ENCODE measurements around the gene HAUS7. TPM values are rescaled to one million over a fixed set of nuclear protein-coding genes. Genes with fewer than 3 reads are reported as not detected.

HAUS7 gene
- total RNA-seq, 1 donor from 2014 or later = 15.8 TPM

- DNase-seq (ENCODE audit: low read depth) = no peak
These were observed 7.5 kb upstream of the HAUS7 start for GRCh38 chrX:153477901-153478300.

DNA sequence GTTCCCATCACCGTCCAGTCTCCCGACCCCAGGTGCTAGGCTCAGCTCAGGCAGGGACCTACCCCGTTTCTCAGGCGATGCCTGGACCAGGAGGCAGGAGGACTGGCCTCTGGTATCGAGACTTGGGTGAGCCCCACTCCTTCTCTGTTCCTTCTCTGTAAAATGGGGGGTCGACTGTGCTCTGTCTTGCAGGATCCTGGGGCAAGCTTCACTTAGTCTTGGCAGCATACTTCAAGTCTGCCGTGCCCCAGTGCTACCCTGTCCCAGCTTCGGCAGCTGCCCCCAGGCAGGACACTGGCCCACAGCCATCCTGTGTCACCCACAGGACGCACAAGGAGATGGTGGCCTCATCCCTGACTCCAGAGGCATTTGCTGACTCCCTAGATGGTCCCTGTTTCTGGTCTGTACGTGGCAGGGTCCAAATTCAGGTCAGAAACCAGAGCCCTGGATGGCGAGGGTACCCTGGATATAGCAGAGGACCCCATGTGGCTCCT is 7.0 kb upstream of the HAUS7 start:
- DNase-seq (ENCODE audit: low read depth) = no peak

DNA sequence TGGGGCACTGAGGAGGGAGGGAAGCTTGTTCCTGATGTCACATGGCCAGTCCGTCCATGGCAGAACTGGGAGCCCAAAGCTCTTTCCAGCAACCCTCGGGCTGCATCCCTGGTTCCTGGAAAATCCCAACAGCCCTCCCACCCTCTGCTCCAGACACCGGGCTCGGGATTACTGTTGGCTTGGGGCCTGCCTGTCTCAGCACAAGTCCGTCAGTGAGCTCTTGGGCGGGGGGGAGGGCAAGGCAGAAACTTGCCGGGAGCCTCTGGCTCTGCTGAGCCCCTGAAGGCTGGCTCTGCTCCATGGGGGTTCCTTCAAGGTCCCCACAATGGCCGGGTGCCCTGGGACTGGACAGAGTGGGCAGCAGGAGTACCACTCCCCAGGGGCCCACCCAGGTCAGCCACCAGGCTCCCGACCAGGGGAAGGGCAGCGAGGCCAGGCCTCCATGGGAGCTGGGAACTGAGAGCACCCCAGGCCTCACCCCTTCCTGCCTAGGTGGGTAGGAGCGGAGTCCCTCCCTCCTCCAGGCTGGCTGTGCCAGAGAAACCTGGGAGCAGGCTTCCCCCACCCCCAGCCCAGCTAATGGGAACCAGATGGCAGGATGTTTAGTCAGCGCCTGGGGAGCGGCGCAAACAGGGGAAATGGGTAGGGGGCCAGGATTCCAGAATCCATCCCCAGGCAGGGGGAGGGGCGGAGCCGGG is 6.4 kb upstream of the HAUS7 start:
- DNase-seq (ENCODE audit: low read depth) = no peak

- DNase-seq (ENCODE audit: low read depth) = no peak
These were observed 5.4 kb upstream of the HAUS7 start for GRCh38 chrX:153475751-153476281.

DNA sequence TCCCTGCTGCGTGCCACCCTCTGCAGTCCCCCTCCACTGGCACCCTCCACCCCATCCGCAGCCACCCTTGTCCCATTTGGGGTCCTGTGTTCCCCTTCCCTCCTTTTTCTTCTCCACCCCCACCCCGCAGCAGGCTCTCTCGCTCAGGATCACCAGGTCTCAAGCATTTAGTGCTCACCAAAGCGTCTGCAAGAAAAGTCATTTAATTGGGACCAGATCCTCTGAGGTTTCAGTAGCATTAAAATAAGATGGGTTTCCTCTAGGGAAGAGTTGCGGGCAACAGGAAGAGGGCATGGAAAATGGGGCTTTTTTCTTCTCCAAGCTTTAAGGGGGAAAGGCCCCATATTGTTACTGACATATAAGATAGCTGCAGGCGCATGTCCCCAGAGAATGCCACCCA is 4.9 kb upstream of the HAUS7 start:
- no peak for DNase-seq (ENCODE audit: low read depth)

DNA sequence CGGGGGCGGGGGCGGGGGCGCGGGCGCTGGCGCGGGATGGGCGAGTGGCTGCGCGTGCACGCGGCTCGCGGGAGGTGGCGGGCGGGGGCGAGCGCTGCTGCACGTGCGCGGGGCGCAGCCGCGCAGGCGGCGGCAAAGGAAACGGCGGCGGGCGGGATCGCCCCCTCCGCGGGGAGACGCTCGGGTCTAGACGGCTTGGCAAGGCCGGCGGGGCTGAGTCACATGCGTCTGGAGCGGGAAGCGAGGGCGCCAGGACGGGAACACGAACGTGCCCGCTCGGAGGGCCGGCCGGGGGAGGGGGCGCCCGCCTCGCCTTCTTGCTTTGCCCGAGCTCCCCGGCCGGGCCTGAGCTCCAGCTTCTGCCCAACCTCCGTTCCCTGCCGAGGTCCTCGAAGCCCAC is 4.3 kb upstream of the HAUS7 start:
- DNase-seq (ENCODE audit: low read depth) = no peak

DNA sequence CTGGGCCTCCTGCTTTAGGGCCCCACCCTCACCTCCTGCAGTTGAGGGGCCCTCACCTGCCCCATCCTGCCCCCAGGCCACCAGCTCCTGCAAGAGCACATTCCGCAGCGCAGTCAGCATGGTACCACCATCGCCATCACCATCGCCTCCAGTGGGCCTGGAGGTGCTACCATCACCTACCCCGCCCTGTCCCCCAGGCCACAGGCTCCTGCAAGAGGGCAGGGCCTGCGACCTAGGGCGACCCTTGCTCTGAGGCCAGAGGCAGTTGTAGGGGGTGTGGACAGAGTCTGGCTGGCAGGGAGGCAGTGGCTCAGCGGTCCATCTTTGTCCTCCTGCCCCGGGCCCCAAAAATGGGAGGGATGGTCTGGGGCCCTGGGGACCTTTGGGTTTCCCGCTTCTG is 3.9 kb upstream of the HAUS7 start:
- no peak for DNase-seq (ENCODE audit: low read depth)

DNA sequence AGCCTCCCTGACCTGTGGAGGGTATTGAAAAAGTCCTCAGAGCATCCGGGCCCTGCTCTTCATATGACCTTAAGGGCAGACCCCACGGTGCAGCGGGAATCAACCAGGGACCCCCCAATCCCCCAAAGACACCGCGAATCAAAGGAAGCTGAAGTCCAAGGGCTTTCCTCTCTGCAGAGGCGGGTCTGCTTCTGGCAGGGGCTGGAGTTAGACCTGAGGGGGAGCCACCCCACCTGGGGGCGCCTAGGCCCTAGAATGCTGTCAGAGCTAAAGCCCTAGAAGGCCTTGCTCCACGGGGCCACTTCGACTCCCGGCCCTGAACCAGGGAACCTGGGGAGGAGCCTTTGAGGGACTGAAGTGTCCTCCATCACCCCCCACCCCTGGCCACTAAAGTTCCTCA is 2.8 kb upstream of the HAUS7 start:
- no peak for DNase-seq (ENCODE audit: low read depth)

- no peak for DNase-seq (ENCODE audit: low read depth)
These were observed 1.4 kb upstream of the HAUS7 start for GRCh38 chrX:153471663-153472280.

DNA sequence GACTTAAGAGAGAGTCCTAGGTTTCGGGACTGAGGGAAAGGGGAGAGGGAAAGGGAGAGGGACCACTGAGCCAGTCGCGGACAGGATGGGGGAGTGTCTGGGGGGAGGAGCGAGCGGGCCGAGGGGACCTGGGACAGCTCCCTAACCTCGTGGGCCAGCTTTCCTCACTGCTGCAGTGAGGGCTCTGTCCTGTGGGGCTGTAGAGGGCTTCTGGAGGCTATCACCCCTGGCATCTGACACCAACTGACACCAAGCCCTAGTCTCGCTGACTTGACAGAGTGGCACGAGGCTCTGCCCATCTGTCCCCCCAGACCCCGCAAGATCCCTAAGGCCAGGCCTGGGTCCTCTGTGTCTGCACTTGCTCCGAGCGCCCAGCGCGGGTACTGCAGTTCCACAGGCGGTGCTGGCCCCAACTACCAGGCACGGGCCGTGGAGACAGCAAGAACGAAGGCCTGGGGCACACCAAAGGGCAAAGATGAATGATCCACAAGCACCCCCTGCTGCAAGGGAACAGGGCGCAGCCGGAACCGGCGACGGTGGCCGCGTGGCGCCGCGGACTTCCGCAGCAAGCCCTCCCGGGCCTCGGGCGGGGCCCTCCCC is 465 bp downstream of the HAUS7 start:
- peak; percentile 41 for DNase-seq (ENCODE audit: low read depth)

- peak; percentile 78 for DNase-seq (ENCODE audit: low read depth)
These were observed 2.3 kb downstream of the HAUS7 start for GRCh38 chrX:153468008-153468580.

DNA sequence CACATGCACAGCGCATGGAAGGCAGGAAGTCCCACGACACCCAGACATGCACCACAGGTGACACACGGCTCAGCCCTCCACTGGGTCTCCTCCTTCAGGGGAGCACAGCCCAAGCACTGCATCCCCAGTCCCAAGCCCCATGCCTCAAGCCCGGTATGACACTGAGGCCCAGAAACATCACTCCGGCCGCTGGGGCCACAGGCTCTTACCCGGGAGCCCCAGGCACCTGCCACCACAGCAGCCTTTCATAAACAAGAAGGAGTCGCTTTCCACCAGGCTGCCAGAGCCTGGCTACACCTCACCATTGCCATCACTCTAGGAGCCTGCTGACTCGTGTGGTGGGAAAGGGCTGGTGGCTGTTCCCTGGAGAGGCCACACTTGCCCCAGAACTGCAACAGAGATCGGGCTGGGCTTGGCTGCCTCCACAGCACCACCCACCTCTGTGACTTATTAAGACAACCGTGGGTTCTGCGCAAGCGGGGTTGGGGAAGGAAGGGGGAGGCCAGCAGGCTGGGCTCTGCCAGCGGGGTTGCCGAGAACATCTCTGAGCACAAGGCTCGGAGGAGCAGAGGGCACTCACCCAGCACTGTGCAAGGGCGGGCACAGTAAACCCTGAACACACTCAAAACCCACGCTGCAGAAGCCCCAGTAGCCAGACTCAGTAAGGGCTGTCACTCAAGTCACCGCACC is 4.5 kb downstream of the HAUS7 start:
- DNase-seq (ENCODE audit: low read depth) = no peak

DNA sequence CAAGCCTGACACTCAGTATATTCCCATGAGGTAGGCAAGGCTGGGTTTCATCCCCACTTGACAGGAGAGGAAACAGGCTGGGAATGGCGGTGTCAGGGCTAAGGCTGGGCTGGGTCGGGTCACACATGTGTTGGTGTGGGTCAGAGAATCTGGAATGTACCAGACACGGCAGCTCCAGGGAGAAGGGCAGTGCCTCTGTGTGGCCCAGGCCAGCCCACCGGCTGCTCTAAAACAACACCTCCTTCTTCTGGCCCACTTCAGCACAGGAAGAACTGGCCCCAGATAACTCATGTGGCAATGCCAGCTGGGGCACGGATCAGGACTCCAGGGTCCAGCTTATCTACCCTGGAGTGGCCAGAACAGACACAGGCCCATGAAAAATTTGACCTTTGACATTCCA is 6.3 kb downstream of the HAUS7 start:
- no peak for DNase-seq (ENCODE audit: low read depth)

- DNase-seq (ENCODE audit: low read depth) = no peak
These were observed 6.8 kb downstream of the HAUS7 start for GRCh38 chrX:153463556-153463955.

DNA sequence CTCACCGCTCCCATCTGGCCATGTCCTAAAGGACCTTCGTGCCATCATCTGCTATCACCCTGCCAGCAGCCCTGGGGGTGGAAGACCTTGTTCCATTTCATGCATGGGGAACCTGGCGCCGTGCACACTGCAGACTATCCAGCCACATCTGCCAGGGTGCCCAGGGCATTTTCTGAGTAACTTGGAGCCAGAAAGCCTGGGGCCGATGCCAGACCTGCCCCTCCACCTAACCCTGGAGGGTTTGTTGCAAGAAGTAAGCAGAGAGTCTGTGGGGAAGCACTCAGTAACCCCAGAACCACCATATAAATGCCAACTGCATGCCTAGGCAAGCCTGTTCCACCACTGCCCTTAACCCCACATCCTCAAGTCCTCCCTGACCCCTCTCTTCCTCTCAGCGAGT is 7.3 kb downstream of the HAUS7 start:
- DNase-seq (ENCODE audit: low read depth) = no peak

DNA sequence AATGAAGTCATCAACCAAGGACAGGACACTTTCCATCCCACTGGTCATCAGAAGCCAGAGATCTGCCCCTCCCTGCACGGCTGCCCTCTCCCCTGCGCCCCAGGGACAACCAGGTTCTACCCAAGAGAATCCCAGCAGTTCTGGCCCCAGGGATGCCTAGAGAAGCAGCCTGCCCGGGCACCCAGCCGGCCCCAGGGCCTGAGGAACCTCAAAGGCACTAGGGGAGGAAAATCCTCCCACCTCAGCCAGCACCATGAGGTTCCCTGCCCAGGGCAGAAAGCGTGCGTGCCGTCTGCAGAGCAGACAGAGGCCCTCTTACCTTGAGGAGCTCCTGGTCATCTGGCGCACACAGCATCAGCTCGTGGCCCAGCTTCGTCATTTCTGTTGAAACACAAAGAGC is 8.1 kb downstream of the HAUS7 start:
- DNase-seq (ENCODE audit: low read depth) = no peak

DNA sequence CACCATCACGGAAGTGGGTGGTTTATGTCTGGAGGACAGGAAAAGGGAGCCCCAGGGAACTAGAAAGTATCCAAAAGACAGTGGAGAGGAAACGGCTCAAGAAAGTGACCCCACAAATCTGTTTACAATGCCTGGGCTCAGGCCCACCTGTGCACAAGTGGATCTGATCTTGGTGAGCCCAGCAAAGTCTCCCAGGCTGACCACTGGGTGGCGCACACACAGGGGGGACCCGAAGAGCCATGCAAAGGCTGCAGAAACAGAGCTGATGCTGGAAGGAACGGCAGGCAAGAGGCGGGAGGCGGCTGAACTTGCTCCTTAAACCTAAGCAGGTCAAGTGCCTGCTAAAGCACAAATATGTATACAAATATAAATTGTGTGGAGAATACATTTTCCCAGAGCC is 9.6 kb downstream of the HAUS7 start:
- DNase-seq (ENCODE audit: low read depth) = no peak

DNA sequence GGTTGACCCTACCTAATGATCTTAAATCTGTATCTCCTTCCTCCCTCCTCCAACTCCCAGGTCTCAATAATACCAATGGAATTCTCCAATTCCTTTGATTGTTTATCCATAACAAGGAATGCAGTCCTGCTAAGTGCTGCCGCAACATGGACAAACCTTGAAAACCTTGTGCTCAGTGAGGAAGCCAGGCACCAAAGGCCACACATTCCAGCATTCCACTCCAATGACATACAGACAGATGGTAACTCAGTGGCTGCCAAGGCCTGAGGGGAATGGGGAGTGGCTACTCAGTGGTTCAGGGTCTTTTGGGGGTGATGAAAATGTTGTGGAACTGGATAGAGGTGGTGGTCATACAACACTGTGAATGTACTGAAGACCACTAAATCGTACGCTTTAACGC is 10.4 kb downstream of the HAUS7 start:
- peak; percentile 74 for DNase-seq (ENCODE audit: low read depth)

GRCh38 chrX:153458476-153458875 is 11.9 kb downstream of the HAUS7 start:
- no peak for DNase-seq (ENCODE audit: low read depth)

GRCh38 chrX:153457827-153458466 is 12.4 kb downstream of the HAUS7 start:
- DNase-seq (ENCODE audit: low read depth) = no peak
